HCT116 (cell line): ENCODE measurements around the gene ACE.
A peak's percentile ranks its signal among the peaks of the same experiment; 100 is the strongest.

Experiments used
- CEBPB ChIP-seq: IDR thresholded peaks from 2 replicates; pipeline ENCODE4 v1.6.1; 2012; ENCODE audit warnings: low read depth
- EZH2 ChIP-seq: fragments of 200-600 bp; sonication (generic); IDR thresholded peaks from 2 replicates; pipeline ENCODE4 v1.6.1; 2017; ENCODE audit warnings: antibody characterized with exemption, mixed run types
- FOSL1 ChIP-seq: IDR thresholded peaks from 2 replicates; pipeline ENCODE4 v1.6.1; 2012; ENCODE audit warnings: low read depth
- JUND ChIP-seq: IDR thresholded peaks from 2 replicates; pipeline ENCODE4 v1.6.1; 2012
- POLR2A ChIP-seq: IDR thresholded peaks from 2 replicates; pipeline ENCODE4 v1.7.0; 2011; ENCODE audit warnings: borderline replicate concordance; ENCODE audit not compliant: insufficient read depth, insufficient read length; ENCODE audit errors: extremely low read depth
- POLR2AphosphoS5 ChIP-seq: IDR thresholded peaks from 2 replicates; pipeline ENCODE4 v1.6.1; 2011; ENCODE audit warnings: mild to moderate bottlenecking, low read depth, low read length, moderate library complexity
- SIN3A ChIP-seq: IDR thresholded peaks from 2 replicates; pipeline ENCODE4 v1.6.1; 2012; ENCODE audit warnings: low read depth
- YY1 ChIP-seq: IDR thresholded peaks from 2 replicates; pipeline ENCODE4 v1.6.1; 2011; ENCODE audit warnings: low read length, low read depth, moderate library complexity, mild to moderate bottlenecking; ENCODE audit not compliant: insufficient replicate concordance; ENCODE audit errors: extremely low read depth
- TF ChIP-seq, protein P1 (sequence below), 3 experiments: fragments of 200-600 bp in 1 of 3; sonication (generic) in 1 of 3; IDR thresholded peaks in 2 of 3; conservative IDR thresholded peaks in 1 of 3; 2 replicates each; pipeline ENCODE4 v1.5.1; 2012 to 2017; ENCODE audit warnings: low read depth in 2 of 3, low read length in 2 of 3, antibody characterized with exemption in 1 of 3, borderline replicate concordance in 1 of 3, control low read depth in 1 of 3, mild to moderate bottlenecking in 1 of 3, mixed read lengths in 1 of 3, mixed run types in 1 of 3, moderate library complexity in 1 of 3; ENCODE audit not compliant: insufficient read depth in 1 of 3
- TF ChIP-seq, protein P2 (sequence below): IDR thresholded peaks from 2 replicates; pipeline ENCODE4 v1.6.1; 2012; ENCODE audit warnings: low read depth

DNA sequence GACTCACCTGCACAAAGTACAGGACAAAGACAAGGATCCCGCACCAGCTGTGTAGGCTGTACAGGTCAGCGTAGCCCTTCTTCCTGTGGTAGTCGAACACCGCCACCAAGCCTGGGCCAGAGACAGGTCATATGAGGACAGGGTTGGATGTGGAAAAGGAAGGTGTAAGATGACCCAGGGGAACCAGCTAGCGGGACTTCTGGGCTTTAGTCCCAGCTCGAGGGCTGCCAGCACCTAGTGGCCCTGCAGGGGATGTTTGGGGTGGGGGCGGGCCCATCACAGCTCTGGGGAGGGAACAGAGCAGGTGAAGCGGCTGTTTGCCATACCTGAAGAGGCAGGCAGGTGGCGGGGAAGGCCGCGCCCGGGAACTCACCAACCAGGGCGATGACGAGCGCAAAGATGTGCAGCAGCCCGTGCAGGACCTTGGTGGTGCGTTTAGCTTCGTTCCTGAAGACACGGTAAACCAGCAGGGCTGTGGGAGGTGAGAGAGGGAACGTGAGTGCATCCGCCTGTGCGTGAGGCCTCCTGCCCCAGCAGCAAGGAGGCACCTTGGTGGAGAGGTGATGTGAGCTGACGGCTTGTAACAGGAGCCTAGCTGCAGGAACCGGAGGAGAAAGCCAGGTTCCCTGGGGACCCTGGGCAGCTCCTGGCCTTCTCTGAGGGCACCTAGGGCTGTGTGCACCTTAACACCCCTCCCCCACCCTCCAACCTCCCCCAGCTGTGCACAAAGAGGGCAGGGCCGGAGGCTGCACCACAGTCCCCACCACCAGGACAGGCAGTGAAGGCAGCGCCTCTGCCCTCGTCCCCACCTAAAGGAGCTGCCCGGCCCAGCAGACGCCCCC lies 41.0 kb upstream of the ACE start:
- TF ChIP-seq, protein P1, sequence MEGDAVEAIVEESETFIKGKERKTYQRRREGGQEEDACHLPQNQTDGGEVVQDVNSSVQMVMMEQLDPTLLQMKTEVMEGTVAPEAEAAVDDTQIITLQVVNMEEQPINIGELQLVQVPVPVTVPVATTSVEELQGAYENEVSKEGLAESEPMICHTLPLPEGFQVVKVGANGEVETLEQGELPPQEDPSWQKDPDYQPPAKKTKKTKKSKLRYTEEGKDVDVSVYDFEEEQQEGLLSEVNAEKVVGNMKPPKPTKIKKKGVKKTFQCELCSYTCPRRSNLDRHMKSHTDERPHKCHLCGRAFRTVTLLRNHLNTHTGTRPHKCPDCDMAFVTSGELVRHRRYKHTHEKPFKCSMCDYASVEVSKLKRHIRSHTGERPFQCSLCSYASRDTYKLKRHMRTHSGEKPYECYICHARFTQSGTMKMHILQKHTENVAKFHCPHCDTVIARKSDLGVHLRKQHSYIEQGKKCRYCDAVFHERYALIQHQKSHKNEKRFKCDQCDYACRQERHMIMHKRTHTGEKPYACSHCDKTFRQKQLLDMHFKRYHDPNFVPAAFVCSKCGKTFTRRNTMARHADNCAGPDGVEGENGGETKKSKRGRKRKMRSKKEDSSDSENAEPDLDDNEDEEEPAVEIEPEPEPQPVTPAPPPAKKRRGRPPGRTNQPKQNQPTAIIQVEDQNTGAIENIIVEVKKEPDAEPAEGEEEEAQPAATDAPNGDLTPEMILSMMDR (IDR thresholded peaks at IDR 0.05 in 2 of 3, conservative IDR thresholded peaks at IDR 0.05 in 1 of 3; ENCODE audit: borderline replicate concordance in 1 of 3, insufficient read depth in 1 of 3, low read depth in 2 of 3, low read length in 2 of 3): peak in 2 of 3 experiments; percentile 25 to 42; a peak in 3 of 6 replicates
- TF ChIP-seq POLR2AphosphoS5 (no peak), FOSL1 (no peak), POLR2A (no peak), JUND (no peak), YY1 (no peak), EZH2 (no peak), CEBPB (no peak), SIN3A (no peak)
- TF ChIP-seq, protein P2, sequence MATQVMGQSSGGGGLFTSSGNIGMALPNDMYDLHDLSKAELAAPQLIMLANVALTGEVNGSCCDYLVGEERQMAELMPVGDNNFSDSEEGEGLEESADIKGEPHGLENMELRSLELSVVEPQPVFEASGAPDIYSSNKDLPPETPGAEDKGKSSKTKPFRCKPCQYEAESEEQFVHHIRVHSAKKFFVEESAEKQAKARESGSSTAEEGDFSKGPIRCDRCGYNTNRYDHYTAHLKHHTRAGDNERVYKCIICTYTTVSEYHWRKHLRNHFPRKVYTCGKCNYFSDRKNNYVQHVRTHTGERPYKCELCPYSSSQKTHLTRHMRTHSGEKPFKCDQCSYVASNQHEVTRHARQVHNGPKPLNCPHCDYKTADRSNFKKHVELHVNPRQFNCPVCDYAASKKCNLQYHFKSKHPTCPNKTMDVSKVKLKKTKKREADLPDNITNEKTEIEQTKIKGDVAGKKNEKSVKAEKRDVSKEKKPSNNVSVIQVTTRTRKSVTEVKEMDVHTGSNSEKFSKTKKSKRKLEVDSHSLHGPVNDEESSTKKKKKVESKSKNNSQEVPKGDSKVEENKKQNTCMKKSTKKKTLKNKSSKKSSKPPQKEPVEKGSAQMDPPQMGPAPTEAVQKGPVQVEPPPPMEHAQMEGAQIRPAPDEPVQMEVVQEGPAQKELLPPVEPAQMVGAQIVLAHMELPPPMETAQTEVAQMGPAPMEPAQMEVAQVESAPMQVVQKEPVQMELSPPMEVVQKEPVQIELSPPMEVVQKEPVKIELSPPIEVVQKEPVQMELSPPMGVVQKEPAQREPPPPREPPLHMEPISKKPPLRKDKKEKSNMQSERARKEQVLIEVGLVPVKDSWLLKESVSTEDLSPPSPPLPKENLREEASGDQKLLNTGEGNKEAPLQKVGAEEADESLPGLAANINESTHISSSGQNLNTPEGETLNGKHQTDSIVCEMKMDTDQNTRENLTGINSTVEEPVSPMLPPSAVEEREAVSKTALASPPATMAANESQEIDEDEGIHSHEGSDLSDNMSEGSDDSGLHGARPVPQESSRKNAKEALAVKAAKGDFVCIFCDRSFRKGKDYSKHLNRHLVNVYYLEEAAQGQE: no peak
